Measurements from ENCODE around the gene PDCL2. TPM values are rescaled to one million over a fixed set of nuclear protein-coding genes. Genes with fewer than 3 reads are reported as not detected.
"Not testable (repeated sequence)": the region's sequence is repeated elsewhere in the genome, so short reads cannot be mapped to it uniquely, and the experiment has no call there.

Gene PDCL2
- total and polyA plus RNA-seq, 2 donors from 2014 or later = not detected

GRCh38 chr4:55633903-55634302 is 41.9 kb upstream of the PDCL2 start:
- H3K27me3 ChIP-seq (ENCODE audit: control insufficient read depth, insufficient read depth, low read length) = peaks cover 8% of the 10 kb centered on the region
- no peak for TF ChIP-seq CTCF (IDR thresholded peaks at IDR 0.05; ENCODE audit: borderline replicate concordance, extremely low read depth, insufficient read depth)

GRCh38 chr4:55625835-55626234 is 33.8 kb upstream of the PDCL2 start:
- TF ChIP-seq CTCF (IDR thresholded peaks at IDR 0.05; ENCODE audit: borderline replicate concordance, extremely low read depth, insufficient read depth) = no peak
- no peak overlapping the region for H3K4me3 ChIP-seq (ENCODE audit: low read length in 3 of 3)
- peaks cover 0 to 1% (median 0%) of the 10 kb centered on the region in 3 donors for H3K9me3 ChIP-seq (ENCODE audit: control insufficient read depth in 2 of 3, insufficient read depth in 1 of 3, low read length in 3 of 3)
- H3K27me3 ChIP-seq (ENCODE audit: control insufficient read depth, insufficient read depth, low read length) = no peaks in the 10 kb centered on the region
- H3K27ac ChIP-seq (ENCODE audit: low read depth in 2 of 2, low read length in 2 of 2) = no peak overlapping the region
- no peak for DNase-seq
- H3K4me1 ChIP-seq (ENCODE audit: control insufficient read depth in 2 of 3, insufficient read depth in 2 of 3, low read depth in 1 of 3, low read length in 3 of 3) = no peaks in the 10 kb centered on the region
- H3K36me3 ChIP-seq (ENCODE audit: control insufficient read depth in 2 of 3, insufficient read depth in 3 of 3, low read length in 3 of 3) = no peaks in the 10 kb centered on the region
- no peak for FAIRE-seq
- H3K9ac ChIP-seq (ENCODE audit: low read length in 3 of 3) = no peak overlapping the region
- intact Hi-C loops (cut with DNase I) = no loop called here

More at GRCh38 chr4:55633903-55634302, 41.9 kb upstream of the PDCL2 start:
- no peak overlapping the region for H3K27ac ChIP-seq (ENCODE audit: low read depth in 2 of 2, low read length in 2 of 2)
- intact Hi-C loops (cut with DNase I) = no loop called here
- H3K4me3 ChIP-seq (ENCODE audit: low read length in 3 of 3) = no peak overlapping the region
- no peak overlapping the region for H3K9ac ChIP-seq (ENCODE audit: low read length in 3 of 3)
- no peak for FAIRE-seq
- DNase-seq = no peak
- peaks cover 0 to 7% (median 3%) of the 10 kb centered on the region in 3 donors for H3K4me1 ChIP-seq (ENCODE audit: control insufficient read depth in 2 of 3, insufficient read depth in 2 of 3, low read depth in 1 of 3, low read length in 3 of 3)
- H3K9me3 ChIP-seq (ENCODE audit: control insufficient read depth in 2 of 3, insufficient read depth in 1 of 3, low read length in 3 of 3) = peaks cover 0 to 4% (median 0%) of the 10 kb centered on the region in 3 donors
- no peaks in the 10 kb centered on the region for H3K36me3 ChIP-seq (ENCODE audit: control insufficient read depth in 2 of 3, insufficient read depth in 3 of 3, low read length in 3 of 3)

- H3K36me3 ChIP-seq (ENCODE audit: control insufficient read depth in 2 of 3, insufficient read depth in 3 of 3, low read length in 3 of 3); H3K9ac ChIP-seq (ENCODE audit: low read length in 3 of 3); DNase-seq; FAIRE-seq; intact Hi-C loops (cut with DNase I); H3K27me3 ChIP-seq (ENCODE audit: control insufficient read depth, insufficient read depth, low read length); H3K4me3 ChIP-seq (ENCODE audit: low read length in 3 of 3); H3K4me1 ChIP-seq (ENCODE audit: control insufficient read depth in 2 of 3, insufficient read depth in 2 of 3, low read depth in 1 of 3, low read length in 3 of 3); H3K9me3 ChIP-seq (ENCODE audit: control insufficient read depth in 2 of 3, insufficient read depth in 1 of 3, low read length in 3 of 3); H3K27ac ChIP-seq (ENCODE audit: low read depth in 2 of 2, low read length in 2 of 2): not testable (repeated sequence)
Observed at GRCh38 chr4:55624063-55624462, 32.0 kb upstream of the PDCL2 start.

GRCh38 chr4:55618546-55619143 is 26.6 kb upstream of the PDCL2 start:
- DNase-seq (no peak), FAIRE-seq (no peak)
- no peaks in the 10 kb centered on the region for H3K9me3 ChIP-seq (ENCODE audit: control insufficient read depth in 2 of 3, insufficient read depth in 1 of 3, low read length in 3 of 3)

More at GRCh38 chr4:55618546-55619143, 26.6 kb upstream of the PDCL2 start:
- no peak overlapping the region for H3K4me3 ChIP-seq (ENCODE audit: low read length in 3 of 3)
- H3K4me1 ChIP-seq (ENCODE audit: control insufficient read depth in 2 of 3, insufficient read depth in 2 of 3, low read depth in 1 of 3, low read length in 3 of 3) = no peaks in the 10 kb centered on the region
- no peak overlapping the region for H3K9ac ChIP-seq (ENCODE audit: low read length in 3 of 3)
- no peaks in the 10 kb centered on the region for H3K27me3 ChIP-seq (ENCODE audit: control insufficient read depth, insufficient read depth, low read length)
- no peak for TF ChIP-seq CTCF (IDR thresholded peaks at IDR 0.05; ENCODE audit: borderline replicate concordance, extremely low read depth, insufficient read depth)
- H3K27ac ChIP-seq (ENCODE audit: low read depth in 2 of 2, low read length in 2 of 2) = no peak overlapping the region
- H3K36me3 ChIP-seq (ENCODE audit: control insufficient read depth in 2 of 3, insufficient read depth in 3 of 3, low read length in 3 of 3) = no peaks in the 10 kb centered on the region
- intact Hi-C loops (cut with DNase I) = no loop called here
